Stimulated activated naive CD8-positive, alpha-beta T cell treated with anti-CD3 and anti-CD28 coated beads, Interleukin-15, Interleukin-2, amounts not matched to agents 100 ng/mL and 50 ng/mL, for 24 hours (primary cell): ENCODE measurements around the gene MORN5.

Experiments used
- H3K27ac Mint-ChIP-seq: one replicate; pipeline ENCODE4 v1.8.0; 2021; ENCODE audit warnings: mild to moderate bottlenecking, mixed read lengths
- H3K27me3 Mint-ChIP-seq: one replicate; pipeline ENCODE4 v1.8.0; 2021; ENCODE audit warnings: mixed read lengths
- H3K36me3 Mint-ChIP-seq: one replicate; pipeline ENCODE4 v1.8.0; 2021; ENCODE audit warnings: low read depth, mixed read lengths
- H3K4me1 Mint-ChIP-seq: one replicate; pipeline ENCODE4 v1.8.0; 2021; ENCODE audit warnings: low read depth, mixed read lengths
- H3K4me3 Mint-ChIP-seq: one replicate; pipeline ENCODE4 v1.8.0; 2021; ENCODE audit warnings: mild to moderate bottlenecking, mixed read lengths
- H3K9me3 Mint-ChIP-seq: one replicate; pipeline ENCODE4 v1.8.0; 2021; ENCODE audit warnings: mixed read lengths

The MORN5 gene

DNA sequence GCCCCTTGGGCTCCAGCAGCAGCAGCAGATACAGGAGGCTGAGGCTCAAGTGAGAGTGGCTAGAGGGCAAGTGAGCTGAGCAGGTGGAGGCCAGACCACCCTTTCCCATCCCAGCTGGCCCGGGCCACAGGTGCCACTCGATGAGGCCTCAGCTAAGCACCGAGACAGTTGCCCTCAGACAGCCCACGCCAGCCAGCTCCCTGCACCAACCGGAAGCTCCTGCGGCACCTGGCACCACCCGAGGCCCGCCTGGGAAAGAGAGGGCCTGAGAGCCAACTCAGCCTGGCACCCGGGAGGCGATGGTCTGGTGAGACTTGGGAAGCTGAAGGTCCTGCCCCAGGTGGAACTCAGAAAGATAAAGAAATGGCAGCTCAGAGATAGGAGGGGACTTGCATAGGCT is 38.3 kb upstream of the MORN5 start:
- Mint-ChIP-seq H3K4me3 (no peak overlapping the region), H3K4me1 (peaks cover 9% of the 10 kb centered on the region), H3K36me3 (no peaks in the 10 kb centered on the region), H3K27ac (no peak overlapping the region), H3K9me3 (no peaks in the 10 kb centered on the region), H3K27me3 (peaks cover 14% of the 10 kb centered on the region)

DNA sequence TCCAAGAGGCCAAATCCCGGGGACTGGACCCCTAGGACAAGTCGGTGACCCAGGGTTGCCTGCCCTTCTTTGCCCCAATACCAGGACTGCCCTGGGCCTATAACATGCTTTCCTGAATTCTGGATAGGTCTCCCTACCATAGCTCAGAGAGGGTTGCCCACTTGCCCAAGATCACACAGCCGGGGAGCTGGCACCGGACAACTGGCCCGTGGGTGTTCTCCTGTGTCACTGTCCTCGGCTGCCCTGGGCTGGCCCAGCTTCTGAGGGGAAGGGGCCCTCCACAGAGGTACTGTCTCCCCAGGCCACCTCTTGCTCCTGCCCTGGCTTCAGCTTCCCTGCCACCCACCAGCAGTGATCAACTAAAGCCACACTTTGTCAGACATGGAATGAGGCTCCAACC is 37.8 kb upstream of the MORN5 start:
- H3K4me3 Mint-ChIP-seq = no peak overlapping the region
- H3K27ac Mint-ChIP-seq = no peak overlapping the region
- H3K4me1 Mint-ChIP-seq = peaks cover 12% of the 10 kb centered on the region
- H3K36me3 Mint-ChIP-seq = no peaks in the 10 kb centered on the region
- H3K9me3 Mint-ChIP-seq = no peaks in the 10 kb centered on the region
- peaks cover 17% of the 10 kb centered on the region for H3K27me3 Mint-ChIP-seq

DNA sequence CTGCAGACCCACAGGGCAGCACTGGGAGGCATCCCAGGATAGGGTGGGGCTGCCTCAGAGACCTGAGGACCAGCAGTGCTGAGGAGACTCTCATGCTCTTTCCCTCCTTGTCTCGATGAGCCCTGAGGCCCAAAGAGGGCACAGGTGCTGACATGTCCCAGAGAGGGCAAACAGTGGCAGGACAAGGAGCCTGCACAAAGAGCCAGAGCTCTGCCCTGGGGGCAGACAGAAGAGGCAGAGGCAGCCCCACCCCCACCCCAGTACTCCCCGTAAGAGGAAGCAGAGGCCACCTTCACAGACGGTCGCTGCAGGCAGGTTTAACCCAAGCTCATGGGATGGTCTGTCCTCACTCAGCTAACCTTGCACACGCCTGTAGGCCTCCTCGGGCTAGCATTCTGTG is 37.2 kb upstream of the MORN5 start:
- Mint-ChIP-seq H3K36me3 (no peaks in the 10 kb centered on the region), H3K27ac (no peak overlapping the region), H3K27me3 (peaks cover 20% of the 10 kb centered on the region), H3K4me3 (no peak overlapping the region), H3K9me3 (no peaks in the 10 kb centered on the region), H3K4me1 (peaks cover 15% of the 10 kb centered on the region)

DNA sequence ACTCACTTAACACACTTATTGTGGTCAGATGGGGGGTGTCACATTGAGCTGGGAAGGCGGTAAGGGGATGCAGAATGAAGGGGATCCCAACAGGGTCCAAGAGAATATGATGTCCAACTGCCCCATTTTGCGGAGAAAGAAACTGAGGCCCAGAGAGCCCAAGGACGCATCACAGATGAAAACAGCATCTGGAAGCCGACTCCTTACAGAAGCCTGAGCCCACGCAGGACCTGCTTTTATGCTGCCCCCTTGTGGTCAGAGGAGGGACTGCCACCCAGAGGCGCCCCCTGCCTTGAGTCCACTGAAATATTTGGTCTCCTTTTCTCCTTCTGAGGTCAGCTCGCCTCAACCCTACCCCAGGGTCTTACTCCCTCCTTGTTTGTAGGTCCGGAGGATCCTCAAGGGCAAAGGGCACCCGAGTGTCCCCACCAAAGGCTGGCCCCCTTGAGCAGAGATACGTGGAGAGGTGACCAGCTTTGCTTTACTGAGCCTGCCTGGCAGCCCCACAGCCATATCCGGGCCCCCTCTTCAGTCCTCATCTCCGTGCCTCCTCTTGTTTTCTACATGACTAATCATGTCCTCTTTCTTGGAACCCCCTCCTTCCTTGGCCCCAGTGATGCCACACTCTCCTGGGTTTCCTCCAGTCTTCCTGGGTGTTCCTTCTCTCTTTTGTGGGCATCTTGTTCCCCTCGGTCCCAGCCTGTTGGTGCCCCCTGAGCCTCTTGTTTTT is 36.6 kb upstream of the MORN5 start:
- Mint-ChIP-seq H3K36me3 (no peaks in the 10 kb centered on the region), H3K4me3 (no peak overlapping the region), H3K27me3 (peaks cover 25% of the 10 kb centered on the region), H3K27ac (no peak overlapping the region), H3K4me1 (peaks cover 16% of the 10 kb centered on the region), H3K9me3 (no peaks in the 10 kb centered on the region)

DNA sequence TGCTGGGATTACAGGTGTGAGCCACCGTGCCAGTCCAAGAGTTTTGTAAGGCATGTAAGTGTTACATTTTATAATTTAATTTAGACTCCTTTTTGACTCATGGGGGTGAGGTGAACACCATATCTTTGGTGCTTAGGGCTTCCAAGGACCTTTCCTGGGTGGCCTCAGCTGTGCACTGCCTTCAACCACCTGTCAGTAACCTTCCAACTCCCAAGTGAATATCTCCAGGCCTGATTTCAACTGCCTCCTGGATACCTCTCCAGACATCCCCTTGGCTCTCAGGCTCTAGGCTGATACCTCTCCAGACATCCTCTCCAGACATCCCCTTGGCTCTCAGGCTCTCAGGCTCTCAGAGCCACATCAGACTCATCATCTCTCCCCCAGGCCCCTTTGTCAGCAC is 35.7 kb upstream of the MORN5 start:
- H3K27ac Mint-ChIP-seq = no peak overlapping the region
- H3K36me3 Mint-ChIP-seq = no peaks in the 10 kb centered on the region
- no peak overlapping the region for H3K4me3 Mint-ChIP-seq
- peaks cover 25% of the 10 kb centered on the region for H3K27me3 Mint-ChIP-seq
- H3K9me3 Mint-ChIP-seq = no peaks in the 10 kb centered on the region
- peaks cover 16% of the 10 kb centered on the region for H3K4me1 Mint-ChIP-seq

DNA sequence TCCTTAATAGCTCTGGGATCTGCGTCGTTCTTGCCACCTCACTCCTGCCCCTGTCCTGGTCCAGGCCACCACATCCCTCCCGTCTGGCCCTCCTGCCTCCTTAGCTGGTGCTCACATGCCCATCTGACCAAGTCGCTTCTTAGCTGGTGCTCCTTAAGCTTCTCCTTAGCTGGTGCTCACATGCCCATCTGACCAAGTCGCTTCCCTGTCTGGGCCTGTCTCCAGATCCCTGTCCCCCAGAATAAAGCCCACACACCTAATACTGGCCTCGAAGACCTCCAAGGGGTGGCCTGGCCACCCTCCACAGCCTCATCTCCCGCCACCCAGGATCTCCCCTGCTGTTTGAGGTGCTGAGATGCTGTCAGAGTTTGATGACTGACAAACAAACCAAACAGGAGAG is 35.2 kb upstream of the MORN5 start:
- Mint-ChIP-seq H3K36me3 (no peaks in the 10 kb centered on the region), H3K4me3 (no peak overlapping the region), H3K27me3 (peaks cover 25% of the 10 kb centered on the region), H3K27ac (no peak overlapping the region), H3K4me1 (peaks cover 16% of the 10 kb centered on the region), H3K9me3 (no peaks in the 10 kb centered on the region)

DNA sequence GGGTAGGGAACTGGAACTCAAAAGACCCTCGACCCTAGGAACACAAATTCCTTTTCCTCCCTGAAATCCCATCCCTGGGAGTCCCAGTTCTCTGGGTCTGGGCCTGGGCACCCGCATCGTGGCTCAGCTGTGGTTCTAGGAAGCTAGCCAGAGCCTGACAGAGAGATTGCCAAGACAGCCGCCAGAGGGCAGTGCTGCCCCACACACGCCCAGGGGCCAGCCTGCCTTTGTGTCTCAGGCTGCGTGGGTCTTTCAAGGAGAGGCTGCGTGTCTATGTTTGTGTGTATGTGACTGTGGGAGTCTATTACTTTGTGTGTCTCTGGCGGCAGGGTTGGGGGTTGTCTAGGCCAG is 34.6 kb upstream of the MORN5 start:
- Mint-ChIP-seq H3K4me1 (peaks cover 16% of the 10 kb centered on the region), H3K36me3 (no peaks in the 10 kb centered on the region), H3K27me3 (peaks cover 25% of the 10 kb centered on the region), H3K4me3 (no peak overlapping the region), H3K27ac (no peak overlapping the region), H3K9me3 (no peaks in the 10 kb centered on the region)

DNA sequence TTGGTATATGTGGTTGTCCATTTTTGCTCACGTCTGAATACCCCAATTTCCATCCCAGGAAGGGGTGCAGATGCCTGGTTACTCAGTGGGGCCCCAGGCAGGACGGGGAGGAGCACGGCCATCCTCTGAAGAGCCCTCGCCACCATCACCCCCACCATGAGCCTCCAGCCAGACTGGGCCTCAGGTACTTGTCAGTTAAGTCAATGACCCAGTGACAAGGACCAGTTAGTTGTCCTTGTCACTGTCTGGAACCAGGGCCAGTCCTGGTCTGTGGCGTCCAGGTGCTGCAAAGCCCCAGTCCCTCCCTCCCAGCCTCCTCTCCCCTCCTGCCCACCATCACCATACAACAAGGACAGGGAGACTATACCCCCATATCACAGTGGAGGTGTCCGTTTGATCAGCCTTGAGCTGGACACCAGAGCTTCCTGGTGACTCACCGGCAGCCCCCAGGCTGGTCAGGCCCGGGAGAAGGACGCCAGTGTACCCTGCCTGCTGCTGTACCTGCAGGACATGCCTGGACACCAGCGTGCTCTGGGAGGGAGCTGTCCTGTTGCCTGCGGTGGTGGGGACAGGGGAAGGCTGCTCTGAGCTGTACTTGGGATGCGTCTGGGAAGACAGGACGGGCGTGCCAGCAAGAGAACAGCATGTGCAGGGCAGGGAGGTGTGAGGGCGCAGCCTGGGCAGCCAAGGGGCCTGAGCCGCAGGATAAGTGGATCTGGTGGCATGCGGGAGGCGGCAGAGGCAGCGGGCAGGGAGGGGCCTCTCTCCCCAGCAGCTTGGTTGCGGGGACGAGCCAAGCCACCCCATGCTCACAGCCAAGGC is 34.0 kb upstream of the MORN5 start:
- Mint-ChIP-seq H3K4me3 (no peak overlapping the region), H3K4me1 (peaks cover 16% of the 10 kb centered on the region), H3K27me3 (peaks cover 25% of the 10 kb centered on the region), H3K27ac (no peak overlapping the region), H3K36me3 (no peaks in the 10 kb centered on the region), H3K9me3 (no peaks in the 10 kb centered on the region)

DNA sequence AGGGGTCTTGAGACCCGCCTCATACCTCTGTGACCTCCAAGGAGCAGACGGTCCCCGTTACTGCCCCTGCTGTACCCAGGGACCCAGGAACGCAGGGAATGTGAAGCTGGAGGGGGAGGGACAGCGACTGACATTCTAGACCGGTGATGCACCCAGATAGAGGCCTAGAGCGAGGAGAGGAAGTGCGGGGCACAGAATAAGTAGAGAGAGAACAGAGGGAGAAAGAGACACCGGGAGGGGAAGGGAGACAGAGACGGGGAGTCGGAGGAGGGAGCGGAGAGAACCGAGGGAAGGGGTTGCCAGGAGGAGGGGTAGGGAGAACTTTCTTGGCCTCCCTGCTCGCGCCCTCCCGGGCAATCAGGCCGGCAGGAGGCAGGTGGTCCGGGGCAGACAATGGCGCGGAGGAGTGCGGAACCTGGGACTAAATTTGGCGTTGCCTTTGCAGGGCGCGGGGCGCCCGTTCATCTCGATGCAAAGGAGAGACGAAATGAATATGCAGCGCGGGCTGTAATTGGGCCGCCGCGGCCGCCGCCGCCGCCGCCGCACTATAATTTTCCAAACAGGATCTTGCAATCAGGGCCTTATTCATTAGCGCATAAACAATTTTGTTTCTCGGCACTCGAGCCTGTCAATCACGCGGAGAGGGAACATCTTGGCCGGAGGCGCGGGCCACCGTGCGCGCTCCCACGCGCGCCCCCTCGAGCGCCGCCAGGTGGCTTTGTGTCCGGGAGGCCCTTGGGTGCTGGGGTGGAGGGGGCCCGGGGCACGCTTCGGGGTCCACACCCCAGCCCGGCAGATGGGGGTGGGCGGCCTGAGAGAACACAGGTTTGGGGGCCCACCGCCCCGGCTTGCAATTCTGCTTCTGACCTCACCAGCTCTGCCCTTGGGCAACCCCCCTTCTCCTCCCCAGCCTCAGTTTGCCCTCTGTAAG is 33.1 kb upstream of the MORN5 start:
- Mint-ChIP-seq H3K9me3 (no peaks in the 10 kb centered on the region), H3K4me1 (peaks cover 16% of the 10 kb centered on the region), H3K36me3 (no peaks in the 10 kb centered on the region), H3K27me3 (peaks cover 25% of the 10 kb centered on the region), H3K27ac (no peak overlapping the region), H3K4me3 (peak overlapping the region; percentile 40)

DNA sequence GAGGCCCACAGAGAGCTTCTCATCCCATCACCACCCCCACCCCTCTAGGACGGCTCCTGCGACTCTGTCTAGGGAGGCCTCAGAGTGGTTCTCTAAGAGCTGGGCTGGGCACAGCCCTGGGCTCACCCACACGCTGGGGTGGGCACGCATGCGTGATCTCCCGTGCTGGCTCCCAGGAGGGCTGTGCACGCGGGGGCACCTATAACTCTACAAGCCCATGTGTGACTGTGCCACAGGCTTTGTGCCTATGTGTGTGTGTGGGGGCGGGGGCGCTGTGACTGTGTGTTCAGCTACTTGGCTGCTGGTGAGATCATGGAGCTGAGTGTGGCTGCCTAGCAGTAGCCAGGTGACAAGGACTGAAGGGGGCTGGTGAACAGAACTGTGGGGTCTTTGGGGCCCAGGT is 32.3 kb upstream of the MORN5 start:
- Mint-ChIP-seq H3K4me1 (peaks cover 16% of the 10 kb centered on the region), H3K27me3 (peaks cover 25% of the 10 kb centered on the region), H3K9me3 (no peaks in the 10 kb centered on the region), H3K4me3 (no peak overlapping the region), H3K27ac (no peak overlapping the region), H3K36me3 (no peaks in the 10 kb centered on the region)

DNA sequence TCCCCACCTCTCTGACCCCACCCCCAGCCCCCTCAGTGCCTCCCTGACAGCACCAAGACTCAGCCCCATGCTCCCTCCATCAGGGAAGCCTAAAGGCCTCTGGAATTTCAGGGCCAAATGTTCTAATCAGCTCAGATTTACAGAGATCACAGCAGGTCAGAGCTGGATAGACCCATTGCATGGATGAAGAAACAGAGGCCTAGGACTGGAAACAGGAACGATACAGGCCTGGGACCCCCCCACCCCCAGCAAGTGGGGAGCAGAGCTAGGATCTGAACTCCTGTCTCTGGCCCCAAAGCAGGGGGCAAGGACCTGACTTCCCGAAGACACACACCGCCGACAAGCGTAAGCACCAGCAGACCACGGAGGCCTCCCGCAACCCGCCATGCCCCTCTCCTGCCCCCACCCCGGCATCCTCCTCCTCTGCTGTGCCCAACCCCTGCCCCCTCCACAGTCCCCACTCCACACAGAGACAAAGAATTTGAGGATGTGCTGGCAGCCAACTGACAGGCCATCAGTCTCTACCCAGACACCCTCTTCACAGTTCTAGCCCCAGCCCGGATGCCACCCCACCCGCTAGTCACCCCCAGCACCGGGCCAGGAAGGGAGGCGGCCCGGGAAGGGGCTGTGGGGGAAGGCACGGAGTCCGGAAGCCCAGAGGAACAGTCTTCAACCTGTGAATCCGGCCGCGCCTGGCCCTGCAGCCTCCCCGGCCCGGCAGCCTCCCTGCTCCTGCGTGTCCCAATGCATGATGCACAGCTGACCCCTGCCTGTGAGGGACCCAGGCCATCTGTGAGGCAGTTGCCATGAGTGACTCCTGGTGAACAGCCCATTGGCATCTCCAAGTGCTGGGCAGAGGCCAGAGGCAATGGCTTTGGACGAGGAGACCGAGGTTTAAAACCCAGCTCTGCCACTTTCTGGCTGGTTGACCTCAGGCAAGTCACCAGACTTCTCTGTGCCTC is 31.4 kb upstream of the MORN5 start:
- no peak overlapping the region for H3K27ac Mint-ChIP-seq
- no peak overlapping the region for H3K4me3 Mint-ChIP-seq
- H3K4me1 Mint-ChIP-seq = peaks cover 16% of the 10 kb centered on the region
- no peaks in the 10 kb centered on the region for H3K36me3 Mint-ChIP-seq
- H3K27me3 Mint-ChIP-seq = peaks cover 24% of the 10 kb centered on the region
- no peaks in the 10 kb centered on the region for H3K9me3 Mint-ChIP-seq

DNA sequence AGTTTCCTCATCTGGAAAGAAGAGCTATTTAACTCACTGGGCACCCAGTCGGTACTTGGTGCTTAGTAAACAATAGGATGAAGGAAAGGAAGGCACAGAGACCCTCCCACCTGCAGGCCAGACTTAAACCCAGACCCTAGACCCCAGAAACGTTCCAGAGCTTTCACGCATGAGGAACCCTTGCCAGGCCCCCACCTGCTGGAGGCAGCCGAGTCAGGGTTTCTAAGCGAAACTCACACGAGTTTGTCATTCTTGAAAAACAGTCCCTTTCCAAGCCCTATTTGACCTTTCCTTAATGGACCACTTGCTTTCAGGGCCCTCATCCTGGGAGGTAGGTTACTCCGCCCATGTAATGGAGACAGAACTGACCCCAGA is 30.8 kb upstream of the MORN5 start:
- H3K9me3 Mint-ChIP-seq = no peaks in the 10 kb centered on the region
- peaks cover 16% of the 10 kb centered on the region for H3K4me1 Mint-ChIP-seq
- no peaks in the 10 kb centered on the region for H3K36me3 Mint-ChIP-seq
- H3K4me3 Mint-ChIP-seq = no peak overlapping the region
- peaks cover 21% of the 10 kb centered on the region for H3K27me3 Mint-ChIP-seq
- no peak overlapping the region for H3K27ac Mint-ChIP-seq

DNA sequence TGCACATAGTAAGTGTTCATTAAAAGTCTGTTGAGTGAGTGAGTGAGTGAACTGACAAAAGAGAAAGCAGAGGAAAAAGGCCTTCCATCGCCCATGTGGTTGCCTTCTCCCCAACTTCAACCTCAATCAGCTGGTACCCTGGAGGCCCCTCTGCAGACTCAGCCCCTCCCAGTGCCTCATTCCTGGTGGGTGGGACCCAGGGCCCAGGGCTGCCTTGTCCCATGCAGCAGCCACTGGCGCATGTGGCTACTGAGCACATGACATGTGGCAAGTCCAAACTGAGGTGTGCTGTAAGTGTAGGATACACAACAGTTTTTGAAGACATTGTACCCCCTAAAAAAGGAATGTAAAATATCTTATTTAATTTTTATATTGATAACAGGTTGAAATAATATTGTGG is 29.7 kb upstream of the MORN5 start:
- no peak overlapping the region for H3K4me3 Mint-ChIP-seq
- H3K27ac Mint-ChIP-seq = no peak overlapping the region
- H3K27me3 Mint-ChIP-seq = peaks cover 20% of the 10 kb centered on the region
- no peaks in the 10 kb centered on the region for H3K9me3 Mint-ChIP-seq
- H3K4me1 Mint-ChIP-seq = peaks cover 16% of the 10 kb centered on the region
- no peaks in the 10 kb centered on the region for H3K36me3 Mint-ChIP-seq

DNA sequence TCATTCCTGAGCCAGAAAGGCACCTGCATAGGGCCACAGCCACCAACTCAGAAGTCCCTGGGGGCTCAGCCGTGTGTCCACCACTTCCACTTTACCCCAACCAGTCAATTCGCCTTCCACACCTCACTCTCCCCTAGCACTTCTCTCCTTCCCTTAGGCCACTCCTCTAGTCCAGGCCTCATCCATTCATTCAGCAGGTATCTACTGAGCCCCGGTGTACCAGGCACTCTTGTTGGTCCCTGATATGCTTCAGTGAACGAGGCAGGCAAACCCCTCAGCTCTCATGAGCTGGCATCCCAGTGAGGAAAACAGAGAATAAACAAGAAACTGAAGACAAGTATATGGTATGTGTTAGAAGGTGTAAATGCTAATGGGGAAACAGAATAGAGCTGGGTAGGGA is 28.9 kb upstream of the MORN5 start:
- Mint-ChIP-seq H3K9me3 (no peaks in the 10 kb centered on the region), H3K27ac (no peak overlapping the region), H3K4me3 (no peak overlapping the region), H3K4me1 (peaks cover 11% of the 10 kb centered on the region), H3K27me3 (peaks cover 16% of the 10 kb centered on the region), H3K36me3 (no peaks in the 10 kb centered on the region)
